C4-2B (cell line): ENCODE results near the gene RAMP1.

Experiments used
- ZFX ChIP-seq: fragments of 450-650 bp; IDR thresholded peaks from 2 replicates; pipeline ENCODE4 v1.6.1; 2017
- TF ChIP-seq, protein P1 (sequence below): fragments of 450-650 bp; conservative IDR thresholded peaks from 2 replicates; pipeline ENCODE4 v1.5.1; 2017; ENCODE audit warnings: mild to moderate bottlenecking

DNA sequence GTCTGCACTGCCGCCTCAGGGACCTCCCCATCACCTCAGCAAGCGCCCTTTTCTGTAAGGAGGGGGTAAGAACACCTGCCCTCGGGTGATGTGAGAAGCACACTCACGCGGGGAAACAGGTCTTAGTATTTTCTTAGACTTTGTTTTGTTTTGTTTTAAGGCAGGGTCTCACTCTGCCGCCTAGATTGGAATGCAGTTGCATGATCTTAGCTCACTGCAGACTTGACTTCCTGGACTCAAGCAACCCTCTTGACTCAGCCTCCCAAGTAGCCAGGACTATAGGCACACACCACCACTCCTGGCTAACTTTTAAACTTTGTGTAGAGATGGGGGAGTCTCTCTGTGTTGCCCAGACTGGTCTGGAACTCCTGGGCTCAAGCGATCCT is 37.1 kb downstream of the RAMP1 start:
- TF ChIP-seq, protein P1, sequence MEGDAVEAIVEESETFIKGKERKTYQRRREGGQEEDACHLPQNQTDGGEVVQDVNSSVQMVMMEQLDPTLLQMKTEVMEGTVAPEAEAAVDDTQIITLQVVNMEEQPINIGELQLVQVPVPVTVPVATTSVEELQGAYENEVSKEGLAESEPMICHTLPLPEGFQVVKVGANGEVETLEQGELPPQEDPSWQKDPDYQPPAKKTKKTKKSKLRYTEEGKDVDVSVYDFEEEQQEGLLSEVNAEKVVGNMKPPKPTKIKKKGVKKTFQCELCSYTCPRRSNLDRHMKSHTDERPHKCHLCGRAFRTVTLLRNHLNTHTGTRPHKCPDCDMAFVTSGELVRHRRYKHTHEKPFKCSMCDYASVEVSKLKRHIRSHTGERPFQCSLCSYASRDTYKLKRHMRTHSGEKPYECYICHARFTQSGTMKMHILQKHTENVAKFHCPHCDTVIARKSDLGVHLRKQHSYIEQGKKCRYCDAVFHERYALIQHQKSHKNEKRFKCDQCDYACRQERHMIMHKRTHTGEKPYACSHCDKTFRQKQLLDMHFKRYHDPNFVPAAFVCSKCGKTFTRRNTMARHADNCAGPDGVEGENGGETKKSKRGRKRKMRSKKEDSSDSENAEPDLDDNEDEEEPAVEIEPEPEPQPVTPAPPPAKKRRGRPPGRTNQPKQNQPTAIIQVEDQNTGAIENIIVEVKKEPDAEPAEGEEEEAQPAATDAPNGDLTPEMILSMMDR: no peak
- no peak for TF ChIP-seq ZFX
